HG02571 (cell line): Measurements from ENCODE around the gene GAL.

Experiments
- ATAC-seq: cut with Tn5 transposase; IDR thresholded peaks from one replicate; pipeline ENCODE4 v1.9.1; 2021; ENCODE audit warnings: mild to moderate bottlenecking, moderate library complexity; ENCODE audit not compliant: unreplicated experiment

GAL gene

GRCh38 chr11:68658661-68659060, 25.7 kb upstream of the GAL start:
- ATAC-seq = no peak

- no peak for ATAC-seq
Observed at GRCh38 chr11:68659158-68659921, 25.0 kb upstream of the GAL start.

- no peak for ATAC-seq
Observed at GRCh38 chr11:68660066-68660810, 24.1 kb upstream of the GAL start.

GRCh38 chr11:68661014-68661413, 23.3 kb upstream of the GAL start:
- no peak for ATAC-seq

- ATAC-seq = no peak
Observed at GRCh38 chr11:68661697-68662603, 22.4 kb upstream of the GAL start.

GRCh38 chr11:68663482-68664010, 20.8 kb upstream of the GAL start:
- no peak for ATAC-seq

- ATAC-seq = no peak
Observed at GRCh38 chr11:68664141-68664540, 20.2 kb upstream of the GAL start.

- no peak for ATAC-seq
Observed at GRCh38 chr11:68664906-68665305, 19.4 kb upstream of the GAL start.

- ATAC-seq = no peak
Observed at GRCh38 chr11:68665436-68665835, 18.9 kb upstream of the GAL start.

GRCh38 chr11:68666849-68667248, 17.5 kb upstream of the GAL start:
- no peak for ATAC-seq

- no peak for ATAC-seq
Observed at GRCh38 chr11:68667511-68668500, 16.5 kb upstream of the GAL start.

- ATAC-seq = no peak
Observed at GRCh38 chr11:68669301-68670090, 14.8 kb upstream of the GAL start.

- ATAC-seq = no peak
Observed at GRCh38 chr11:68670208-68670992, 13.9 kb upstream of the GAL start.

- no peak for ATAC-seq
Observed at GRCh38 chr11:68673306-68673945, 10.9 kb upstream of the GAL start.

- no peak for ATAC-seq
Observed at GRCh38 chr11:68673991-68674390, 10.4 kb upstream of the GAL start.

- ATAC-seq = no peak
Observed at GRCh38 chr11:68674461-68674860, 9.9 kb upstream of the GAL start.

- no peak for ATAC-seq
Observed at GRCh38 chr11:68677432-68677831, 6.9 kb upstream of the GAL start.

- ATAC-seq = no peak
Observed at GRCh38 chr11:68678031-68678441, 6.3 kb upstream of the GAL start.
